GM12878 (cell line): Measurements from ENCODE around the gene IRF2BPL. TPM values are rescaled to one million over a fixed set of nuclear protein-coding genes. Genes with fewer than 3 reads are reported as not detected.
A peak's percentile ranks its signal among the peaks of the same experiment; 100 is the strongest.

Experiments used
- ATAC-seq: fragments of 200-7000 bp; cut with Tn5 transposase; 3 replicates; pipeline ENCODE4 v1.9.1; 2020; ENCODE audit warnings: mild to moderate bottlenecking, moderate library complexity
- BruUV-seq: library from RNA; stranded (reverse); fragments of 400-500 nt; replicated peaks from 2 replicates; lab custom pipeline; 2021; lab: Mats Ljungman, UMichigan
- CTCF ChIA-PET: fragments of 300-600 bp; sonication (Branson Sonifier 250); formaldehyde crosslinking; extraction: SDS; loops from one replicate; lab custom pipeline; 2021; ENCODE audit warnings: inconsistent platforms; lab: Yijun Ruan, JAX
- POLR2A ChIA-PET: fragments of 350-600 bp; formaldehyde crosslinking; extraction: SDS; loops from one replicate; lab custom pipeline; 2021; ENCODE audit warnings: inconsistent platforms; lab: Charles Lee
- RAD21 ChIA-PET: fragments of 300-600 bp; sonication (Branson Sonifier 250); formaldehyde crosslinking; loops from one replicate; lab custom pipeline; 2023; ENCODE audit warnings: antibody characterized with exemption; ENCODE audit not compliant: unreplicated experiment; lab: Charles Lee
- SMC1A ChIA-PET: fragments of 300-600 bp; sonication (Branson Sonifier 250); formaldehyde crosslinking; loops from one replicate; lab custom pipeline; 2023; ENCODE audit not compliant: unreplicated experiment, uncharacterized antibody; lab: Charles Lee
- DNase-seq: peaks from one replicate; pipeline ENCODE4 v3.0.0-alpha.2; 2011; ENCODE audit warnings: low read depth, low spot score
- FAIRE-seq: peaks from 3 replicates; lab custom pipeline; 2011; peaks lifted over from hg19 to GRCh38; lab: Jason Lieb, UNC
- H2AFZ ChIP-seq: 2 replicates; pipeline ENCODE4 v1.6.0; 2011; ENCODE audit warnings: low read depth, low read length, control low read depth; ENCODE audit not compliant: control insufficient read depth
- H3K27ac ChIP-seq: 2 replicates; pipeline ENCODE4 v1.5.1; 2011; ENCODE audit warnings: control low read depth; ENCODE audit not compliant: control insufficient read depth, insufficient read depth
- H3K27me3 ChIP-seq, 2 experiments: replicated peaks in 1 of 2; 2 replicates each; pipeline versions ENCODE4 v1.6.0 to v1.6.1; 2011; ENCODE audit warnings: low read length in 1 of 2; ENCODE audit not compliant: control insufficient read depth in 2 of 2, insufficient read depth in 2 of 2
- H3K36me3 ChIP-seq, 2 experiments: 2 replicates each; pipeline ENCODE4 v1.5.1; 2011; ENCODE audit warnings: low read length in 1 of 2; ENCODE audit not compliant: control insufficient read depth in 2 of 2, insufficient read depth in 2 of 2
- H3K4me1 ChIP-seq: 2 replicates; pipeline ENCODE4 v1.6.1; 2011; ENCODE audit warnings: mild to moderate bottlenecking, low read length, moderate library complexity, mixed read lengths; ENCODE audit not compliant: control insufficient read depth, insufficient read depth
- H3K4me2 ChIP-seq: 2 replicates; pipeline ENCODE4 v1.6.0; 2011; ENCODE audit warnings: control low read depth; ENCODE audit not compliant: control insufficient read depth, insufficient read depth
- H3K4me3 ChIP-seq: fragments of 200-600 bp; sonication (generic); 2 replicates; pipeline ENCODE4 v1.5.1; 2016
- H3K79me2 ChIP-seq: 2 replicates; pipeline ENCODE4 v1.6.0; 2011; ENCODE audit warnings: low read length; ENCODE audit not compliant: control insufficient read depth, insufficient read depth
- H3K9ac ChIP-seq: 2 replicates; pipeline ENCODE4 v1.8.0; 2011; ENCODE audit warnings: low read length, control low read depth, mixed read lengths; ENCODE audit not compliant: control insufficient read depth, insufficient read depth
- H3K9me3 ChIP-seq: replicated peaks from 3 replicates; pipeline ENCODE4 v1.5.1; 2011; ENCODE audit warnings: mild to moderate bottlenecking, low read length; ENCODE audit not compliant: control insufficient read depth, insufficient read depth
- H4K20me1 ChIP-seq: 2 replicates; pipeline ENCODE4 v1.6.0; 2011; ENCODE audit not compliant: control insufficient read depth, insufficient read depth
- BRCA1 ChIP-seq: IDR thresholded peaks from 2 replicates; pipeline ENCODE4 v1.6.1; 2011; ENCODE audit warnings: low read depth, low read length, improper control_type of control experiment
- DPF2 ChIP-seq: fragments of 450-650 bp; IDR thresholded peaks from 2 replicates; pipeline ENCODE4 v1.6.1; 2017; ENCODE audit warnings: mild to moderate bottlenecking
- EED ChIP-seq: sonication (generic); IDR thresholded peaks from 2 replicates; pipeline ENCODE4 v1.6.1; 2016; ENCODE audit warnings: antibody characterized with exemption, low read depth
- GATAD2B ChIP-seq: fragments of 450-650 bp; conservative IDR thresholded peaks from 2 replicates; pipeline ENCODE4 v1.6.1; 2017; ENCODE audit warnings: low read depth, mild to moderate bottlenecking, moderate library complexity
- IKZF1 ChIP-seq: fragments of 450-650 bp; conservative IDR thresholded peaks from 2 replicates; pipeline ENCODE4 v1.6.1; 2017; ENCODE audit warnings: antibody characterized with exemption, mild to moderate bottlenecking
- IRF4 ChIP-seq: IDR thresholded peaks from 2 replicates; pipeline ENCODE4 v1.6.1; 2011; ENCODE audit warnings: low read depth, low read length
- KAT2A ChIP-seq: conservative IDR thresholded peaks from 2 replicates; pipeline ENCODE4 v1.6.1; 2011; ENCODE audit warnings: low read depth, low read length; ENCODE audit not compliant: control insufficient read depth
- MEF2B ChIP-seq: fragments of 450-650 bp; IDR thresholded peaks from 2 replicates; pipeline ENCODE4 v1.6.1; 2018; ENCODE audit warnings: mild to moderate bottlenecking, moderate library complexity; ENCODE audit not compliant: partially characterized antibody, poor library complexity, severe bottlenecking
- MYC ChIP-seq: IDR thresholded peaks from 2 replicates; pipeline ENCODE4 v1.6.1; 2011; ENCODE audit warnings: mild to moderate bottlenecking, low read length, moderate library complexity, inconsistent platforms; ENCODE audit not compliant: insufficient read depth, insufficient replicate concordance, insufficient read length, severe bottlenecking
- NR2C2 ChIP-seq: IDR thresholded peaks from 2 replicates; pipeline ENCODE4 v1.6.1; 2011; ENCODE audit warnings: borderline replicate concordance, low read depth; ENCODE audit not compliant: control insufficient read depth, insufficient read length
- NR2F1 ChIP-seq: fragments of 450-650 bp; conservative IDR thresholded peaks from 2 replicates; pipeline ENCODE4 v1.6.1; 2017; ENCODE audit warnings: mild to moderate bottlenecking
- RUNX3 ChIP-seq: IDR thresholded peaks from 2 replicates; pipeline ENCODE4 v1.6.1; 2012; ENCODE audit warnings: low read length, inconsistent platforms
- TCF12 ChIP-seq: IDR thresholded peaks from 2 replicates; pipeline ENCODE4 v1.6.1; 2011; ENCODE audit warnings: low read depth, mild to moderate bottlenecking, low read length
- TCF3 ChIP-seq: IDR thresholded peaks from 2 replicates; pipeline ENCODE4 v1.6.1; 2012; ENCODE audit warnings: low read depth, mild to moderate bottlenecking, low read length, borderline replicate concordance; ENCODE audit not compliant: insufficient read depth
- ZNF24 ChIP-seq: fragments of 450-650 bp; IDR thresholded peaks from 2 replicates; pipeline ENCODE4 v1.6.1; 2017; ENCODE audit warnings: antibody characterized with exemption, mild to moderate bottlenecking
- WGBS: methylation state at CpG from one replicate; pipeline ENCODE4 v1.1.6; 2016; ENCODE audit warnings: low lambda C conversion rate; ENCODE audit not compliant: insufficient replicate concordance, insufficient coverage; ENCODE audit errors: missing lambda C conversion rate; 5-methylcytosine and 5-hydroxymethylcytosine counted together
- in situ Hi-C: fragments of 300-500 bp; cut with MboI; formaldehyde crosslinking; loops from 9 replicates; pipeline ENCODE4 v1.14.3; 2018; ENCODE audit warnings: mixed read lengths
- intact Hi-C: fragments of 100-400 bp; cut with micrococcal nuclease; formaldehyde crosslinking; loops from one replicate; pipeline ENCODE4 v1.14.2; 2022; ENCODE audit not compliant: unreplicated experiment
- polyA plus RNA-seq, 11 experiments: library from polyadenylated mRNA; depleted of rRNA in 4 of 11; unstranded in 6 of 11; stranded (reverse) in 5 of 11; fragments of >200 nt; fragmentation: Nextera tagmentation in 4 of 11; fragmentation: Illumina TruSeq in 1 of 11; extraction: Ambion mirVana in 4 of 11; extraction: Trizol in 1 of 11; gene quantifications; 1 replicate in 1 of 11; 2 replicates in 10 of 11; pipeline versions ENCODE4 v1.2.1 to v1.2.3, GENCODE V29; 2011 to 2016; ENCODE audit warnings: inconsistent platforms in 2 of 11, missing spikeins in 2 of 11, low read depth in 1 of 11
- total RNA-seq, 4 experiments: library from RNA; depleted of rRNA in 3 of 4; stranded (reverse); fragments of >200 nt in 3 of 4; fragmentation: Illumina TruSeq in 1 of 4; extraction: Trizol in 1 of 4; gene quantifications; 2 replicates each; pipeline versions ENCODE4 v1.2.1 to v1.2.3, GENCODE V29; 2013 to 2021
- TF ChIP-seq, protein P1 (sequence below): fragments of 150-350 bp; IDR thresholded peaks from 2 replicates; pipeline ENCODE4 v1.6.1; 2014; ENCODE audit warnings: mild to moderate bottlenecking, low read depth, low read length
- TF ChIP-seq, protein P2 (sequence below): fragments of 450-650 bp; IDR thresholded peaks from 2 replicates; pipeline ENCODE4 v1.6.1; 2017; ENCODE audit warnings: mild to moderate bottlenecking, moderate library complexity

IRF2BPL gene
- total and polyA plus RNA-seq, 10 of the 15 experiments (the other 5 are each of a cell fraction or from before 2014, with no cell fraction given), result 1.2 to 34.5 (median 3.1) TPM

DNA sequence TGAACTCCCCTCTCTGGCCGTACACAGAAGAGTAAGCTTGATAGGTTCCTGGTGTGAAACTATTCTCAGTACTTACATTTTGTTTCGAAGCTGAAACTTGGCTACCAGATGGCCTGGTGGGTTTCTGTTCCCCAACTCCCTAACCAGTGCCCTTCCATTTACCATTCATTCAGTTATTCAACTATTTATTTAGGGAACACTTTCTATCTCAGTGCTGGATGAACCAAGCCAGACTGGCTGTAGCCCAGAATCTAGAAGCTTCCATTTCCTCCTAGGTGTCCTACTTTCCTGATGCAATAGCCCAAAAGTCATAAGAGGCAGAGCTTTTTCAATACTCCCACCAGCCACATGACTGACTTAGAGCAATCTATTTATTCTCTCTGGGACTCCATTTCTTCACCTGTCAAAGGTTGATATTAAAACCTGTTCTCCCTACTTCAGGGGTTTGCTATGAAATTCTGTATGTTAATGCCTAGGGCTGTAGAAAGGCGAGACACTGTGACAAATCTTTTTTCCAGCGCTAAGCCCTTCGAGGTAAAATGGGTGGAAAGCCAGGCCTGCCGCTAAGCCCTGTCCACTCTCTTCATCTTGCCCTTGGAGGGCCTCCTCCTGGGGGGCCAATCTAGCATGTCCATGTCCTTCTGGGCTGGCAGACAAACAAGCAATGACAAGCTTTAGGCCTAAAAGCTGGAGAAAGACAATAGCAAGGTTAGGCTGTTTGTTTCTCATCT lies 8.1 kb upstream of the IRF2BPL start:
- Histone ChIP-seq H3K36me3 (no peaks in the 10 kb centered on the region), H2AFZ (no peak overlapping the region), H3K9ac (0 out of 2 replicates have a peak overlapping the region, but pooled peaks have one; percentile 1), H3K27ac (peak overlapping the region; percentile 81), H3K9me3 (no peaks in the 10 kb centered on the region), H3K4me2 (peak overlapping the region; percentile 47), H4K20me1 (no peaks in the 10 kb centered on the region), H3K79me2 (peaks cover 10% of the 10 kb centered on the region), H3K4me3 (no peak overlapping the region), H3K27me3 (no peaks in the 10 kb centered on the region), H3K4me1 (peaks cover 75% of the 10 kb centered on the region)
- intact Hi-C loops, result no loop called here
- ChIA-PET CTCF (interaction anchor here (0.6 to 3.0 kb wide), 13 partner anchors 9 to 161 kb away, joined by 3 to 10 read pairs (median 4); no protein-coding TSS in a partner anchor), POLR2A (interaction anchor here (0.6 to 10.5 kb wide), 17 partner anchors 7 to 124 kb away, joined by 3 to 151 read pairs (median 6); partner anchors contain the start of gene IRF2BPL), SMC1A (interaction anchor here (0.7 to 11.2 kb wide), 19 partner anchors 8 to 161 kb away, joined by 3 to 133 read pairs (median 5); partner anchors contain the start of gene IRF2BPL), RAD21 (interaction anchor here (0.8 to 2.3 kb wide), 16 partner anchors 8 to 161 kb away, joined by 3 to 22 read pairs (median 4); partner anchors contain the start of gene IRF2BPL)
- ATAC-seq, result peak; percentile 5
- DNase-seq, result peak; percentile 60
- FAIRE-seq, result peak; percentile 97
- in situ Hi-C loops, result no loop called here
- BruUV-seq, result no TSS peak
- 63% methylated on average over 6 of the region's 6 CpGs for WGBS
- TF ChIP-seq TCF3 (peak; percentile 71; the same call in 1 of the 2 replicates), NR2C2 (no peak), RUNX3 (peak; percentile 69), DPF2 (0 out of 2 replicates have a peak, but pooled peaks have one; percentile 32), KAT2A (no peak), NR2F1 (no peak), BRCA1 (no peak), ZNF24 (peak; percentile 95), MEF2B (peak; percentile 26), IKZF1 (peak; percentile 70; the same call in 1 of the 2 replicates), GATAD2B (0 out of 2 replicates have a peak, but pooled peaks have one; percentile 32), MYC (no peak), EED (peak; percentile 88), IRF4 (peak; percentile 63; the same call in 1 of the 2 replicates), TCF12 (peak; percentile 66; the same call in 1 of the 2 replicates)
- TF ChIP-seq, protein P1, sequence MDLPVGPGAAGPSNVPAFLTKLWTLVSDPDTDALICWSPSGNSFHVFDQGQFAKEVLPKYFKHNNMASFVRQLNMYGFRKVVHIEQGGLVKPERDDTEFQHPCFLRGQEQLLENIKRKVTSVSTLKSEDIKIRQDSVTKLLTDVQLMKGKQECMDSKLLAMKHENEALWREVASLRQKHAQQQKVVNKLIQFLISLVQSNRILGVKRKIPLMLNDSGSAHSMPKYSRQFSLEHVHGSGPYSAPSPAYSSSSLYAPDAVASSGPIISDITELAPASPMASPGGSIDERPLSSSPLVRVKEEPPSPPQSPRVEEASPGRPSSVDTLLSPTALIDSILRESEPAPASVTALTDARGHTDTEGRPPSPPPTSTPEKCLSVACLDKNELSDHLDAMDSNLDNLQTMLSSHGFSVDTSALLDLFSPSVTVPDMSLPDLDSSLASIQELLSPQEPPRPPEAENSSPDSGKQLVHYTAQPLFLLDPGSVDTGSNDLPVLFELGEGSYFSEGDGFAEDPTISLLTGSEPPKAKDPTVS, result peak; percentile 78; the same call in 1 of the 2 replicates
- TF ChIP-seq, protein P2, sequence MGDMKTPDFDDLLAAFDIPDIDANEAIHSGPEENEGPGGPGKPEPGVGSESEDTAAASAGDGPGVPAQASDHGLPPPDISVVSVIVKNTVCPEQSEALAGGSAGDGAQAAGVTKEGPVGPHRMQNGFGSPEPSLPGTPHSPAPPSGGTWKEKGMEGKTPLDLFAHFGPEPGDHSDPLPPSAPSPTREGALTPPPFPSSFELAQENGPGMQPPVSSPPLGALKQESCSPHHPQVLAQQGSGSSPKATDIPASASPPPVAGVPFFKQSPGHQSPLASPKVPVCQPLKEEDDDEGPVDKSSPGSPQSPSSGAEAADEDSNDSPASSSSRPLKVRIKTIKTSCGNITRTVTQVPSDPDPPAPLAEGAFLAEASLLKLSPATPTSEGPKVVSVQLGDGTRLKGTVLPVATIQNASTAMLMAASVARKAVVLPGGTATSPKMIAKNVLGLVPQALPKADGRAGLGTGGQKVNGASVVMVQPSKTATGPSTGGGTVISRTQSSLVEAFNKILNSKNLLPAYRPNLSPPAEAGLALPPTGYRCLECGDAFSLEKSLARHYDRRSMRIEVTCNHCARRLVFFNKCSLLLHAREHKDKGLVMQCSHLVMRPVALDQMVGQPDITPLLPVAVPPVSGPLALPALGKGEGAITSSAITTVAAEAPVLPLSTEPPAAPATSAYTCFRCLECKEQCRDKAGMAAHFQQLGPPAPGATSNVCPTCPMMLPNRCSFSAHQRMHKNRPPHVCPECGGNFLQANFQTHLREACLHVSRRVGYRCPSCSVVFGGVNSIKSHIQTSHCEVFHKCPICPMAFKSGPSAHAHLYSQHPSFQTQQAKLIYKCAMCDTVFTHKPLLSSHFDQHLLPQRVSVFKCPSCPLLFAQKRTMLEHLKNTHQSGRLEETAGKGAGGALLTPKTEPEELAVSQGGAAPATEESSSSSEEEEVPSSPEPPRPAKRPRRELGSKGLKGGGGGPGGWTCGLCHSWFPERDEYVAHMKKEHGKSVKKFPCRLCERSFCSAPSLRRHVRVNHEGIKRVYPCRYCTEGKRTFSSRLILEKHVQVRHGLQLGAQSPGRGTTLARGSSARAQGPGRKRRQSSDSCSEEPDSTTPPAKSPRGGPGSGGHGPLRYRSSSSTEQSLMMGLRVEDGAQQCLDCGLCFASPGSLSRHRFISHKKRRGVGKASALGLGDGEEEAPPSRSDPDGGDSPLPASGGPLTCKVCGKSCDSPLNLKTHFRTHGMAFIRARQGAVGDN, result peak; percentile 80
